Neural progenitor cell (in vitro differentiated cells): Measurements from ENCODE around the gene ADK. TPM values are rescaled to one million over a fixed set of nuclear protein-coding genes. Genes with fewer than 3 reads are reported as not detected.

Experiments used
- DNase-seq: peaks from one replicate; pipeline ENCODE4 v3.0.0-alpha.2; 2016; ENCODE audit warnings: low spot score
- H2AFZ ChIP-seq: fragments of 200-600 bp; sonication (generic); replicated peaks from 2 replicates; pipeline ENCODE4 v1.6.1; 2016; ENCODE audit warnings: antibody characterized with exemption
- H3F3A ChIP-seq: fragments of 200-600 bp; sonication (generic); 2 replicates; pipeline ENCODE4 v1.6.1; 2016; ENCODE audit warnings: antibody characterized with exemption, low read depth
- H3K27ac ChIP-seq: fragments of 200-600 bp; sonication (generic); 2 replicates; pipeline ENCODE4 v1.5.1; 2016; ENCODE audit warnings: mild to moderate bottlenecking
- H3K27me3 ChIP-seq: fragments of 200-600 bp; sonication (generic); 2 replicates; pipeline ENCODE4 v1.6.1; 2016; ENCODE audit warnings: mild to moderate bottlenecking, moderate library complexity
- H3K36me3 ChIP-seq: fragments of 200-600 bp; sonication (generic); 2 replicates; pipeline ENCODE4 v1.5.1; 2016
- H3K4me1 ChIP-seq: fragments of 200-600 bp; sonication (generic); 2 replicates; pipeline ENCODE4 v1.6.1; 2016; ENCODE audit warnings: mixed run types
- H3K4me2 ChIP-seq: fragments of 200-600 bp; sonication (generic); 2 replicates; pipeline ENCODE4 v1.6.1; 2016
- H3K4me3 ChIP-seq: fragments of 200-600 bp; sonication (generic); 2 replicates; pipeline ENCODE4 v1.5.1; 2016
- H3K79me2 ChIP-seq: fragments of 200-600 bp; sonication (generic); 2 replicates; pipeline ENCODE4 v1.6.1; 2016; ENCODE audit warnings: low read depth
- H3K9ac ChIP-seq: fragments of 200-600 bp; sonication (generic); 2 replicates; pipeline ENCODE4 v1.6.1; 2016
- H3K9me3 ChIP-seq: fragments of 200-600 bp; sonication (generic); 2 replicates; pipeline ENCODE4 v1.5.1; 2016; ENCODE audit warnings: low read depth
- H4K20me1 ChIP-seq: fragments of 200-600 bp; sonication (generic); 2 replicates; pipeline ENCODE4 v1.6.1; 2016; ENCODE audit warnings: low read depth
- H3K27ac Mint-ChIP-seq: 3 replicates; pipeline ENCODE4 v1.8.0; 2021; ENCODE audit warnings: mixed read lengths
- H3K27me3 Mint-ChIP-seq: 2 replicates; pipeline ENCODE4 v1.8.0; 2022; ENCODE audit warnings: low read depth, mild to moderate bottlenecking, inconsistent platforms, moderate library complexity, mixed read lengths; ENCODE audit not compliant: insufficient read depth
- H3K36me3 Mint-ChIP-seq: 3 replicates; pipeline ENCODE4 v1.8.0; 2021; ENCODE audit warnings: mixed read lengths
- H3K4me1 Mint-ChIP-seq: 3 replicates; pipeline ENCODE4 v1.8.0; 2021; ENCODE audit warnings: mixed read lengths
- H3K4me3 Mint-ChIP-seq: 3 replicates; pipeline ENCODE4 v1.8.0; 2021; ENCODE audit warnings: mild to moderate bottlenecking, moderate library complexity, mixed read lengths
- H3K9me3 Mint-ChIP-seq: 3 replicates; pipeline ENCODE4 v1.8.0; 2020; ENCODE audit warnings: mixed read lengths
- EZH2 ChIP-seq: fragments of 200-600 bp; sonication (generic); IDR thresholded peaks from 2 replicates; pipeline ENCODE4 v1.6.1; 2017; ENCODE audit warnings: antibody characterized with exemption, mild to moderate bottlenecking, moderate library complexity
- EZH2phosphoT487 ChIP-seq: fragments of 200-600 bp; sonication (generic); IDR thresholded peaks from 2 replicates; pipeline ENCODE4 v1.6.1; 2017; ENCODE audit warnings: antibody characterized with exemption
- total RNA-seq: library from RNA; depleted of rRNA; stranded (reverse); fragments of >200 nt; gene quantifications from 2 replicates; pipeline ENCODE4 v1.2.3, GENCODE V29; 2015; ENCODE audit warnings: low replicate concordance
- TF ChIP-seq, protein P1 (sequence below): fragments of 200-600 bp; sonication (generic); IDR thresholded peaks from 2 replicates; pipeline ENCODE4 v1.5.1; 2017; ENCODE audit warnings: antibody characterized with exemption, mild to moderate bottlenecking

Gene ADK
- total RNA-seq, 1 donor from 2014 or later, result 50.9 TPM

GRCh38 chr10:74624501-74624900 is 473.5 kb downstream of the ADK start:
- H3K4me1 ChIP-seq, result no peaks in the 10 kb centered on the region
- no peak overlapping the region for H3K9ac ChIP-seq
- no peak overlapping the region for H2AFZ ChIP-seq
- no peak overlapping the region for H3K4me2 ChIP-seq
- H3K4me1 Mint-ChIP-seq, result no peaks in the 10 kb centered on the region
- H3K27ac Mint-ChIP-seq, result no peak overlapping the region
- no peak for DNase-seq
- H3K79me2 ChIP-seq, result no peaks in the 10 kb centered on the region
- peaks cover 13% of the 10 kb centered on the region for H3K9me3 Mint-ChIP-seq
- H3K36me3 Mint-ChIP-seq, result peaks cover 8% of the 10 kb centered on the region
- H3K27ac ChIP-seq, result no peak overlapping the region
- no peaks in the 10 kb centered on the region for H3K27me3 Mint-ChIP-seq
- no peaks in the 10 kb centered on the region for H3K9me3 ChIP-seq
- no peak overlapping the region for H3K4me3 Mint-ChIP-seq
- peaks cover 2% of the 10 kb centered on the region for H3K36me3 ChIP-seq
- no peak overlapping the region for H3K4me3 ChIP-seq
- TF ChIP-seq EZH2phosphoT487 (no peak), EZH2 (no peak)
- TF ChIP-seq, protein P1, sequence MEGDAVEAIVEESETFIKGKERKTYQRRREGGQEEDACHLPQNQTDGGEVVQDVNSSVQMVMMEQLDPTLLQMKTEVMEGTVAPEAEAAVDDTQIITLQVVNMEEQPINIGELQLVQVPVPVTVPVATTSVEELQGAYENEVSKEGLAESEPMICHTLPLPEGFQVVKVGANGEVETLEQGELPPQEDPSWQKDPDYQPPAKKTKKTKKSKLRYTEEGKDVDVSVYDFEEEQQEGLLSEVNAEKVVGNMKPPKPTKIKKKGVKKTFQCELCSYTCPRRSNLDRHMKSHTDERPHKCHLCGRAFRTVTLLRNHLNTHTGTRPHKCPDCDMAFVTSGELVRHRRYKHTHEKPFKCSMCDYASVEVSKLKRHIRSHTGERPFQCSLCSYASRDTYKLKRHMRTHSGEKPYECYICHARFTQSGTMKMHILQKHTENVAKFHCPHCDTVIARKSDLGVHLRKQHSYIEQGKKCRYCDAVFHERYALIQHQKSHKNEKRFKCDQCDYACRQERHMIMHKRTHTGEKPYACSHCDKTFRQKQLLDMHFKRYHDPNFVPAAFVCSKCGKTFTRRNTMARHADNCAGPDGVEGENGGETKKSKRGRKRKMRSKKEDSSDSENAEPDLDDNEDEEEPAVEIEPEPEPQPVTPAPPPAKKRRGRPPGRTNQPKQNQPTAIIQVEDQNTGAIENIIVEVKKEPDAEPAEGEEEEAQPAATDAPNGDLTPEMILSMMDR, result no peak
- no peaks in the 10 kb centered on the region for H3K27me3 ChIP-seq
- no peaks in the 10 kb centered on the region for H3F3A ChIP-seq
- no peaks in the 10 kb centered on the region for H4K20me1 ChIP-seq

- Mint-ChIP-seq H3K36me3 (peaks cover 5% of the 10 kb centered on the region), H3K4me1 (no peaks in the 10 kb centered on the region), H3K9me3 (no peaks in the 10 kb centered on the region), H3K27me3 (no peaks in the 10 kb centered on the region), H3K4me3 (no peak overlapping the region), H3K27ac (no peak overlapping the region)
- H3K9ac ChIP-seq, result no peak overlapping the region
- H3K27me3 ChIP-seq, result no peaks in the 10 kb centered on the region
- H3K27ac ChIP-seq, result no peak overlapping the region
- no peak overlapping the region for H3K4me3 ChIP-seq
- no peaks in the 10 kb centered on the region for H3K36me3 ChIP-seq
- H2AFZ ChIP-seq, result no peak overlapping the region
- H3K4me2 ChIP-seq, result no peak overlapping the region
- TF ChIP-seq, protein P1, result no peak
- TF ChIP-seq EZH2phosphoT487, result no peak
- TF ChIP-seq EZH2, result no peak
- H3K9me3 ChIP-seq, result no peaks in the 10 kb centered on the region
- H3K4me1 ChIP-seq, result no peaks in the 10 kb centered on the region
- no peaks in the 10 kb centered on the region for H4K20me1 ChIP-seq
- no peaks in the 10 kb centered on the region for H3K79me2 ChIP-seq
- no peaks in the 10 kb centered on the region for H3F3A ChIP-seq
- no peak for DNase-seq
Measured at GRCh38 chr10:74628136-74628535, 477.1 kb downstream of the ADK start.

GRCh38 chr10:74634995-74635536 is 484.0 kb downstream of the ADK start:
- Histone ChIP-seq H2AFZ (no peak overlapping the region), H3K9me3 (no peaks in the 10 kb centered on the region), H3K27ac (no peak overlapping the region), H3K4me2 (no peak overlapping the region), H3K36me3 (no peaks in the 10 kb centered on the region), H3K4me1 (peaks cover 9% of the 10 kb centered on the region), H3K27me3 (no peaks in the 10 kb centered on the region), H3F3A (peaks cover 12% of the 10 kb centered on the region), H3K4me3 (no peak overlapping the region), H3K9ac (no peak overlapping the region), H4K20me1 (no peaks in the 10 kb centered on the region), H3K79me2 (no peaks in the 10 kb centered on the region)
- Mint-ChIP-seq H3K4me1 (peaks cover 8% of the 10 kb centered on the region), H3K27ac (no peak overlapping the region), H3K36me3 (peaks cover 8% of the 10 kb centered on the region), H3K4me3 (no peak overlapping the region), H3K9me3 (peaks cover 12% of the 10 kb centered on the region), H3K27me3 (no peaks in the 10 kb centered on the region)
- DNase-seq, result no peak
- TF ChIP-seq EZH2 (no peak), EZH2phosphoT487 (no peak)
- TF ChIP-seq, protein P1, result no peak
